Measurements from ENCODE around the gene NLRC3.

The NLRC3 gene

GRCh38 chr16:3597676-3598075, 20.5 kb upstream of the NLRC3 start:
- no peak for DNase-seq

- DNase-seq: no peak
Observed at GRCh38 chr16:3597226-3597625, 20.0 kb upstream of the NLRC3 start.

GRCh38 chr16:3596101-3596861, 19.1 kb upstream of the NLRC3 start:
- no peak for DNase-seq

GRCh38 chr16:3595521-3596021, 18.4 kb upstream of the NLRC3 start:
- DNase-seq: no peak

- DNase-seq: no peak
Observed at GRCh38 chr16:3595110-3595486, 17.9 kb upstream of the NLRC3 start.

- DNase-seq: no peak
Observed at GRCh38 chr16:3594316-3595109, 17.3 kb upstream of the NLRC3 start.

- no peak for DNase-seq
Observed at GRCh38 chr16:3592559-3592958, 15.4 kb upstream of the NLRC3 start.

GRCh38 chr16:3591991-3592390, 14.8 kb upstream of the NLRC3 start:
- DNase-seq: no peak

GRCh38 chr16:3591436-3591803, 14.2 kb upstream of the NLRC3 start:
- no peak for DNase-seq

GRCh38 chr16:3590736-3591435, 13.7 kb upstream of the NLRC3 start:
- no peak for DNase-seq

- no peak for DNase-seq
Observed at GRCh38 chr16:3589991-3590701, 12.9 kb upstream of the NLRC3 start.

GRCh38 chr16:3589441-3589921, 12.3 kb upstream of the NLRC3 start:
- no peak for DNase-seq

GRCh38 chr16:3589001-3589400, 11.8 kb upstream of the NLRC3 start:
- no peak for DNase-seq

GRCh38 chr16:3587547-3588110, 10.4 kb upstream of the NLRC3 start:
- DNase-seq: no peak

GRCh38 chr16:3584412-3584811, 7.2 kb upstream of the NLRC3 start:
- DNase-seq: no peak

- no peak for DNase-seq
Observed at GRCh38 chr16:3583303-3584038, 6.3 kb upstream of the NLRC3 start.

- DNase-seq: no peak
Observed at GRCh38 chr16:3582276-3583165, 5.3 kb upstream of the NLRC3 start.

- no peak for DNase-seq
Observed at GRCh38 chr16:3581392-3581791, 4.2 kb upstream of the NLRC3 start.

GRCh38 chr16:3580686-3581085, 3.5 kb upstream of the NLRC3 start:
- DNase-seq: no peak

- DNase-seq: no peak
Observed at GRCh38 chr16:3580251-3580651, 3.0 kb upstream of the NLRC3 start.

- no peak for DNase-seq
Observed at GRCh38 chr16:3579776-3580175, 2.6 kb upstream of the NLRC3 start.

All from CD4-positive, alpha-beta T cell treated with Interleukin-6 for 4 hours (primary cell).